ENCODE data around the gene UNC13C.

UNC13C gene

GRCh38 chr15:54226455-54226854 is 248.2 kb downstream of the UNC13C start:
- no peaks in the 10 kb centered on the region for H3K4me1 ChIP-seq
- peaks cover 0 to 25% (median 15%) of the 10 kb centered on the region in 11 experiments; a peak in 15 of 22 replicates for H3K9me3 ChIP-seq (replicated peaks in 1 of 11)
- H4K20me1 ChIP-seq = no peaks in the 10 kb centered on the region
- H3K27me3 ChIP-seq = no peaks in the 10 kb centered on the region
- H3K9ac ChIP-seq = no peak overlapping the region
- H3K4me3 ChIP-seq = no peak overlapping the region
- no peak overlapping the region for H3K4me2 ChIP-seq
- H3K27ac ChIP-seq = no peak overlapping the region
- no peak for TF ChIP-seq Cebpa-rat (IDR thresholded peaks at IDR 0.05)
- H3K36me3 ChIP-seq = no peaks in the 10 kb centered on the region

GRCh38 chr15:54227569-54227968 is 249.3 kb downstream of the UNC13C start:
- Histone ChIP-seq H3K4me1 (no peaks in the 10 kb centered on the region), H3K4me3 (no peak overlapping the region), H3K4me2 (no peak overlapping the region), H4K20me1 (no peaks in the 10 kb centered on the region), H3K27ac (no peak overlapping the region), H3K27me3 (no peaks in the 10 kb centered on the region), H3K36me3 (no peaks in the 10 kb centered on the region), H3K9ac (no peak overlapping the region), H3K9me3 (replicated peaks in 1 of 11) (peaks cover 0 to 25% (median 15%) of the 10 kb centered on the region in 11 experiments; a peak in 15 of 22 replicates)
- no peak for TF ChIP-seq Cebpa-rat (IDR thresholded peaks at IDR 0.05)

GRCh38 chr15:54250326-54250725 is 272.1 kb downstream of the UNC13C start:
- Histone ChIP-seq H4K20me1 (no peaks in the 10 kb centered on the region), H3K27ac (no peak overlapping the region), H3K4me1 (no peaks in the 10 kb centered on the region), H3K4me2 (no peak overlapping the region), H3K36me3 (no peaks in the 10 kb centered on the region), H3K27me3 (no peaks in the 10 kb centered on the region), H3K4me3 (no peak overlapping the region), H3K9ac (no peak overlapping the region), H3K9me3 (replicated peaks in 1 of 11) (no peaks in the 10 kb centered on the region)
- TF ChIP-seq Cebpa-rat (IDR thresholded peaks at IDR 0.05) = no peak

GRCh38 chr15:54256190-54256589 is 277.9 kb downstream of the UNC13C start:
- Histone ChIP-seq H3K4me2 (no peak overlapping the region), H4K20me1 (no peaks in the 10 kb centered on the region), H3K4me3 (no peak overlapping the region), H3K27me3 (no peaks in the 10 kb centered on the region), H3K36me3 (no peaks in the 10 kb centered on the region), H3K27ac (no peak overlapping the region), H3K9me3 (replicated peaks in 1 of 11) (no peaks in the 10 kb centered on the region), H3K4me1 (no peaks in the 10 kb centered on the region), H3K9ac (no peak overlapping the region)
- TF ChIP-seq Cebpa-rat (IDR thresholded peaks at IDR 0.05) = no peak

- Histone ChIP-seq H3K9ac (no peak overlapping the region), H4K20me1 (no peaks in the 10 kb centered on the region), H3K4me1 (peaks cover 0 to 8% (median 0%) of the 10 kb centered on the region in 10 experiments; a peak in 2 of 20 replicates), H3K27me3 (no peaks in the 10 kb centered on the region), H3K27ac (no peak overlapping the region), H3K36me3 (no peaks in the 10 kb centered on the region), H3K9me3 (replicated peaks in 1 of 11) (no peaks in the 10 kb centered on the region), H3K4me3 (no peak overlapping the region), H3K4me2 (no peak overlapping the region)
- TF ChIP-seq Cebpa-rat (IDR thresholded peaks at IDR 0.05) = no peak
Observed at GRCh38 chr15:54273928-54274327, 295.7 kb downstream of the UNC13C start.

- no peak overlapping the region for H3K9ac ChIP-seq
- no peaks in the 10 kb centered on the region for H4K20me1 ChIP-seq
- no peak overlapping the region for H3K4me2 ChIP-seq
- no peaks in the 10 kb centered on the region for H3K4me1 ChIP-seq
- no peak overlapping the region for H3K4me3 ChIP-seq
- no peaks in the 10 kb centered on the region for H3K36me3 ChIP-seq
- no peaks in the 10 kb centered on the region for H3K27me3 ChIP-seq
- TF ChIP-seq Cebpa-rat (IDR thresholded peaks at IDR 0.05) = no peak
- no peak overlapping the region for H3K27ac ChIP-seq
- H3K9me3 ChIP-seq (replicated peaks in 1 of 11) = no peaks in the 10 kb centered on the region
Observed at GRCh38 chr15:54277834-54278233, 299.6 kb downstream of the UNC13C start.

GRCh38 chr15:54280726-54281125 is 302.5 kb downstream of the UNC13C start:
- Histone ChIP-seq H3K4me3 (no peak overlapping the region), H4K20me1 (no peaks in the 10 kb centered on the region), H3K9ac (no peak overlapping the region), H3K27me3 (no peaks in the 10 kb centered on the region), H3K4me1 (no peaks in the 10 kb centered on the region), H3K9me3 (replicated peaks in 1 of 11) (no peaks in the 10 kb centered on the region), H3K27ac (no peak overlapping the region), H3K36me3 (no peaks in the 10 kb centered on the region), H3K4me2 (no peak overlapping the region)
- no peak for TF ChIP-seq Cebpa-rat (IDR thresholded peaks at IDR 0.05)

GRCh38 chr15:54282228-54282836 is 304.1 kb downstream of the UNC13C start:
- Histone ChIP-seq H3K27ac (no peak overlapping the region), H3K4me3 (no peak overlapping the region), H3K27me3 (no peaks in the 10 kb centered on the region), H3K4me1 (no peaks in the 10 kb centered on the region), H4K20me1 (no peaks in the 10 kb centered on the region), H3K36me3 (no peaks in the 10 kb centered on the region), H3K4me2 (no peak overlapping the region), H3K9me3 (replicated peaks in 1 of 11) (no peaks in the 10 kb centered on the region), H3K9ac (no peak overlapping the region)
- TF ChIP-seq Cebpa-rat (IDR thresholded peaks at IDR 0.05) = no peak

- no peaks in the 10 kb centered on the region for H3K27me3 ChIP-seq
- TF ChIP-seq Cebpa-rat (IDR thresholded peaks at IDR 0.05) = no peak
Observed at GRCh38 chr15:54288049-54288448, 309.8 kb downstream of the UNC13C start.

GRCh38 chr15:54289590-54290136 is 311.4 kb downstream of the UNC13C start:
- Histone ChIP-seq H3K4me3 (no peak overlapping the region), H3K36me3 (no peaks in the 10 kb centered on the region), H3K27me3 (no peaks in the 10 kb centered on the region), H3K4me2 (no peak overlapping the region), H3K4me1 (no peaks in the 10 kb centered on the region), H3K9ac (no peak overlapping the region), H3K9me3 (replicated peaks in 1 of 11) (no peaks in the 10 kb centered on the region), H4K20me1 (no peaks in the 10 kb centered on the region), H3K27ac (no peak overlapping the region)
- no peak for TF ChIP-seq Cebpa-rat (IDR thresholded peaks at IDR 0.05)

More at GRCh38 chr15:54288049-54288448, 309.8 kb downstream of the UNC13C start:
- no peak overlapping the region for H3K4me3 ChIP-seq
- no peaks in the 10 kb centered on the region for H3K4me1 ChIP-seq
- H3K36me3 ChIP-seq = no peaks in the 10 kb centered on the region
- H3K9me3 ChIP-seq (replicated peaks in 1 of 11) = no peaks in the 10 kb centered on the region
- no peak overlapping the region for H3K9ac ChIP-seq
- no peaks in the 10 kb centered on the region for H4K20me1 ChIP-seq
- H3K4me2 ChIP-seq = no peak overlapping the region
- no peak overlapping the region for H3K27ac ChIP-seq
